ENCODE results near the gene CARMIL1.
"Not testable (repeated sequence)": the region's sequence is repeated elsewhere in the genome, so short reads cannot be mapped to it uniquely, and the experiment has no call there.

Gene CARMIL1

GRCh38 chr6:25381077-25381476 lies 101.9 kb downstream of the CARMIL1 start:
- DNase-seq: no peak
- H3K27me3 ChIP-seq (replicated peaks; ENCODE audit: control insufficient read depth, insufficient read depth, low read length, poor library complexity, severe bottlenecking): no peaks in the 10 kb centered on the region

GRCh38 chr6:25382476-25382875 lies 103.3 kb downstream of the CARMIL1 start:
- not testable (repeated sequence) for H3K9me3 ChIP-seq (ENCODE audit: control insufficient read depth, low read length); H3K4me1 ChIP-seq (ENCODE audit: control insufficient read depth, insufficient read depth, low read length, poor library complexity, severe bottlenecking); H3K4me3 ChIP-seq (ENCODE audit: insufficient read depth, low read depth, low read length, poor library complexity, severe bottlenecking); H3K27me3 ChIP-seq (replicated peaks; ENCODE audit: control insufficient read depth, insufficient read depth, low read length, poor library complexity, severe bottlenecking); DNase-seq; H3K27ac ChIP-seq (ENCODE audit: insufficient read depth, low read length, poor library complexity, severe bottlenecking); H3K36me3 ChIP-seq (ENCODE audit: control insufficient read depth, insufficient read depth, low read length)

More at GRCh38 chr6:25381077-25381476, 101.9 kb downstream of the CARMIL1 start:
- no peak overlapping the region for H3K27ac ChIP-seq (ENCODE audit: insufficient read depth, low read length, poor library complexity, severe bottlenecking)
- H3K36me3 ChIP-seq (ENCODE audit: control insufficient read depth, insufficient read depth, low read length): no peaks in the 10 kb centered on the region
- no peak overlapping the region for H3K4me3 ChIP-seq (ENCODE audit: insufficient read depth, low read depth, low read length, poor library complexity, severe bottlenecking)
- no peaks in the 10 kb centered on the region for H3K9me3 ChIP-seq (ENCODE audit: control insufficient read depth, low read length)
- no peaks in the 10 kb centered on the region for H3K4me1 ChIP-seq (ENCODE audit: control insufficient read depth, insufficient read depth, low read length, poor library complexity, severe bottlenecking)

GRCh38 chr6:25384234-25384633 lies 105.1 kb downstream of the CARMIL1 start:
- H3K27ac ChIP-seq (ENCODE audit: insufficient read depth, low read length, poor library complexity, severe bottlenecking): no peak overlapping the region
- H3K36me3 ChIP-seq (ENCODE audit: control insufficient read depth, insufficient read depth, low read length): no peaks in the 10 kb centered on the region
- no peak for DNase-seq
- no peaks in the 10 kb centered on the region for H3K27me3 ChIP-seq (replicated peaks; ENCODE audit: control insufficient read depth, insufficient read depth, low read length, poor library complexity, severe bottlenecking)
- H3K4me3 ChIP-seq (ENCODE audit: insufficient read depth, low read depth, low read length, poor library complexity, severe bottlenecking): no peak overlapping the region
- no peaks in the 10 kb centered on the region for H3K9me3 ChIP-seq (ENCODE audit: control insufficient read depth, low read length)
- H3K4me1 ChIP-seq (ENCODE audit: control insufficient read depth, insufficient read depth, low read length, poor library complexity, severe bottlenecking): no peaks in the 10 kb centered on the region

GRCh38 chr6:25384967-25385366 lies 105.8 kb downstream of the CARMIL1 start:
- H3K36me3 ChIP-seq (ENCODE audit: control insufficient read depth, insufficient read depth, low read length): no peaks in the 10 kb centered on the region
- no peak overlapping the region for H3K4me3 ChIP-seq (ENCODE audit: insufficient read depth, low read depth, low read length, poor library complexity, severe bottlenecking)
- no peaks in the 10 kb centered on the region for H3K4me1 ChIP-seq (ENCODE audit: control insufficient read depth, insufficient read depth, low read length, poor library complexity, severe bottlenecking)
- H3K27me3 ChIP-seq (replicated peaks; ENCODE audit: control insufficient read depth, insufficient read depth, low read length, poor library complexity, severe bottlenecking): no peaks in the 10 kb centered on the region
- no peak overlapping the region for H3K27ac ChIP-seq (ENCODE audit: insufficient read depth, low read length, poor library complexity, severe bottlenecking)
- H3K9me3 ChIP-seq (ENCODE audit: control insufficient read depth, low read length): no peaks in the 10 kb centered on the region
- no peak for DNase-seq

- Histone ChIP-seq H3K36me3 (ENCODE audit: control insufficient read depth, insufficient read depth, low read length) (no peaks in the 10 kb centered on the region), H3K4me1 (ENCODE audit: control insufficient read depth, insufficient read depth, low read length, poor library complexity, severe bottlenecking) (no peaks in the 10 kb centered on the region), H3K9me3 (ENCODE audit: control insufficient read depth, low read length) (no peaks in the 10 kb centered on the region), H3K27ac (ENCODE audit: insufficient read depth, low read length, poor library complexity, severe bottlenecking) (no peak overlapping the region), H3K27me3 (replicated peaks; ENCODE audit: control insufficient read depth, insufficient read depth, low read length, poor library complexity, severe bottlenecking) (no peaks in the 10 kb centered on the region), H3K4me3 (ENCODE audit: insufficient read depth, low read depth, low read length, poor library complexity, severe bottlenecking) (no peak overlapping the region)
- no peak for DNase-seq
Measured at GRCh38 chr6:25387483-25387882, 108.3 kb downstream of the CARMIL1 start.

GRCh38 chr6:25387911-25388310 lies 108.7 kb downstream of the CARMIL1 start:
- Histone ChIP-seq H3K4me1 (ENCODE audit: control insufficient read depth, insufficient read depth, low read length, poor library complexity, severe bottlenecking) (no peaks in the 10 kb centered on the region), H3K36me3 (ENCODE audit: control insufficient read depth, insufficient read depth, low read length) (no peaks in the 10 kb centered on the region), H3K27ac (ENCODE audit: insufficient read depth, low read length, poor library complexity, severe bottlenecking) (no peak overlapping the region), H3K4me3 (ENCODE audit: insufficient read depth, low read depth, low read length, poor library complexity, severe bottlenecking) (no peak overlapping the region), H3K9me3 (ENCODE audit: control insufficient read depth, low read length) (no peaks in the 10 kb centered on the region), H3K27me3 (replicated peaks; ENCODE audit: control insufficient read depth, insufficient read depth, low read length, poor library complexity, severe bottlenecking) (no peaks in the 10 kb centered on the region)
- no peak for DNase-seq

- Histone ChIP-seq H3K9me3 (ENCODE audit: control insufficient read depth, low read length) (no peaks in the 10 kb centered on the region), H3K27me3 (replicated peaks; ENCODE audit: control insufficient read depth, insufficient read depth, low read length, poor library complexity, severe bottlenecking) (no peaks in the 10 kb centered on the region), H3K4me1 (ENCODE audit: control insufficient read depth, insufficient read depth, low read length, poor library complexity, severe bottlenecking) (no peaks in the 10 kb centered on the region), H3K27ac (ENCODE audit: insufficient read depth, low read length, poor library complexity, severe bottlenecking) (no peak overlapping the region), H3K4me3 (ENCODE audit: insufficient read depth, low read depth, low read length, poor library complexity, severe bottlenecking) (no peak overlapping the region), H3K36me3 (ENCODE audit: control insufficient read depth, insufficient read depth, low read length) (no peaks in the 10 kb centered on the region)
- no peak for DNase-seq
Measured at GRCh38 chr6:25388776-25389175, 109.6 kb downstream of the CARMIL1 start.

GRCh38 chr6:25389471-25389870 lies 110.3 kb downstream of the CARMIL1 start:
- no peaks in the 10 kb centered on the region for H3K27me3 ChIP-seq (replicated peaks; ENCODE audit: control insufficient read depth, insufficient read depth, low read length, poor library complexity, severe bottlenecking)
- H3K4me1 ChIP-seq (ENCODE audit: control insufficient read depth, insufficient read depth, low read length, poor library complexity, severe bottlenecking): no peaks in the 10 kb centered on the region
- H3K36me3 ChIP-seq (ENCODE audit: control insufficient read depth, insufficient read depth, low read length): no peaks in the 10 kb centered on the region
- no peaks in the 10 kb centered on the region for H3K9me3 ChIP-seq (ENCODE audit: control insufficient read depth, low read length)
- H3K4me3 ChIP-seq (ENCODE audit: insufficient read depth, low read depth, low read length, poor library complexity, severe bottlenecking): no peak overlapping the region
- no peak overlapping the region for H3K27ac ChIP-seq (ENCODE audit: insufficient read depth, low read length, poor library complexity, severe bottlenecking)
- DNase-seq: no peak

GRCh38 chr6:25392372-25392771 lies 113.2 kb downstream of the CARMIL1 start:
- no peaks in the 10 kb centered on the region for H3K4me1 ChIP-seq (ENCODE audit: control insufficient read depth, insufficient read depth, low read length, poor library complexity, severe bottlenecking)
- no peak for DNase-seq
- no peaks in the 10 kb centered on the region for H3K27me3 ChIP-seq (replicated peaks; ENCODE audit: control insufficient read depth, insufficient read depth, low read length, poor library complexity, severe bottlenecking)
- no peaks in the 10 kb centered on the region for H3K36me3 ChIP-seq (ENCODE audit: control insufficient read depth, insufficient read depth, low read length)
- H3K9me3 ChIP-seq (ENCODE audit: control insufficient read depth, low read length): no peaks in the 10 kb centered on the region
- H3K27ac ChIP-seq (ENCODE audit: insufficient read depth, low read length, poor library complexity, severe bottlenecking): no peak overlapping the region
- no peak overlapping the region for H3K4me3 ChIP-seq (ENCODE audit: insufficient read depth, low read depth, low read length, poor library complexity, severe bottlenecking)

GRCh38 chr6:25395731-25396130 lies 116.6 kb downstream of the CARMIL1 start:
- DNase-seq: no peak
- no peaks in the 10 kb centered on the region for H3K9me3 ChIP-seq (ENCODE audit: control insufficient read depth, low read length)
- no peaks in the 10 kb centered on the region for H3K36me3 ChIP-seq (ENCODE audit: control insufficient read depth, insufficient read depth, low read length)
- no peak overlapping the region for H3K4me3 ChIP-seq (ENCODE audit: insufficient read depth, low read depth, low read length, poor library complexity, severe bottlenecking)
- H3K27me3 ChIP-seq (replicated peaks; ENCODE audit: control insufficient read depth, insufficient read depth, low read length, poor library complexity, severe bottlenecking): no peaks in the 10 kb centered on the region
- no peaks in the 10 kb centered on the region for H3K4me1 ChIP-seq (ENCODE audit: control insufficient read depth, insufficient read depth, low read length, poor library complexity, severe bottlenecking)
- no peak overlapping the region for H3K27ac ChIP-seq (ENCODE audit: insufficient read depth, low read length, poor library complexity, severe bottlenecking)

GRCh38 chr6:25397406-25397805 lies 118.2 kb downstream of the CARMIL1 start:
- H3K4me1 ChIP-seq (ENCODE audit: control insufficient read depth, insufficient read depth, low read length, poor library complexity, severe bottlenecking): no peaks in the 10 kb centered on the region
- no peaks in the 10 kb centered on the region for H3K36me3 ChIP-seq (ENCODE audit: control insufficient read depth, insufficient read depth, low read length)
- DNase-seq: no peak
- H3K4me3 ChIP-seq (ENCODE audit: insufficient read depth, low read depth, low read length, poor library complexity, severe bottlenecking): no peak overlapping the region
- no peak overlapping the region for H3K27ac ChIP-seq (ENCODE audit: insufficient read depth, low read length, poor library complexity, severe bottlenecking)
- H3K9me3 ChIP-seq (ENCODE audit: control insufficient read depth, low read length): no peaks in the 10 kb centered on the region
- no peaks in the 10 kb centered on the region for H3K27me3 ChIP-seq (replicated peaks; ENCODE audit: control insufficient read depth, insufficient read depth, low read length, poor library complexity, severe bottlenecking)

All from effector memory CD4-positive, alpha-beta T cell (primary cell).